ENCODE results near the gene SDR42E1.
A peak's percentile ranks its signal among the peaks of the same experiment; 100 is the strongest.

Gene SDR42E1

GRCh38 chr16:82011199-82011641, at the start of gene SDR42E1:
SDR42E1 (minus strand) TSS chr16:82011470; CDS start chr16:82000858, 10,612 bp downstream.
- peak; percentile 77 for DNase-seq

GRCh38 chr16:82059983-82060421, 48.7 kb upstream of the SDR42E1 start:
- no peak for DNase-seq

GRCh38 chr16:82059161-82059982, 48.1 kb upstream of the SDR42E1 start:
- no peak for DNase-seq

- no peak for DNase-seq
These were observed 45.3 kb upstream of the SDR42E1 start for GRCh38 chr16:82056550-82056896.

GRCh38 chr16:82055728-82056549, 44.7 kb upstream of the SDR42E1 start:
- no peak for DNase-seq

- no peak for DNase-seq
These were observed 43.8 kb upstream of the SDR42E1 start for GRCh38 chr16:82055117-82055516.

GRCh38 chr16:82051656-82052055, 40.4 kb upstream of the SDR42E1 start:
- no peak for DNase-seq

- DNase-seq, result no peak
These were observed 39.7 kb upstream of the SDR42E1 start for GRCh38 chr16:82050909-82051357.

GRCh38 chr16:82050506-82050905, 39.2 kb upstream of the SDR42E1 start:
- no peak for DNase-seq

GRCh38 chr16:82049484-82049883, 38.2 kb upstream of the SDR42E1 start:
- DNase-seq, result no peak

GRCh38 chr16:82047787-82048186, 36.5 kb upstream of the SDR42E1 start:
- no peak for DNase-seq

- DNase-seq, result no peak
These were observed 36.1 kb upstream of the SDR42E1 start for GRCh38 chr16:82047374-82047773.

GRCh38 chr16:82046941-82047340, 35.7 kb upstream of the SDR42E1 start:
- DNase-seq, result no peak

GRCh38 chr16:82046541-82046940, 35.3 kb upstream of the SDR42E1 start:
- no peak for DNase-seq

GRCh38 chr16:82045465-82045864, 34.2 kb upstream of the SDR42E1 start:
- DNase-seq, result no peak

GRCh38 chr16:82044585-82044911, 33.3 kb upstream of the SDR42E1 start:
- no peak for DNase-seq

GRCh38 chr16:82043680-82044584, 32.7 kb upstream of the SDR42E1 start:
- DNase-seq, result no peak

GRCh38 chr16:82042846-82043245, 31.6 kb upstream of the SDR42E1 start:
- no peak for DNase-seq

GRCh38 chr16:82042144-82042543, 30.9 kb upstream of the SDR42E1 start:
- no peak for DNase-seq

GRCh38 chr16:82041542-82041941, 30.3 kb upstream of the SDR42E1 start:
- no peak for DNase-seq

- DNase-seq, result no peak
These were observed 29.0 kb upstream of the SDR42E1 start for GRCh38 chr16:82040296-82040695.

GRCh38 chr16:82037666-82038065, 26.4 kb upstream of the SDR42E1 start:
- no peak for DNase-seq

GRCh38 chr16:82037251-82037650, 26.0 kb upstream of the SDR42E1 start:
- no peak for DNase-seq
